HepG2 (cell line): ENCODE measurements around the gene DMBT1. TPM values are rescaled to one million over a fixed set of nuclear protein-coding genes. Genes with fewer than 3 reads are reported as not detected.

Experiments
- AKAP8 ChIP-seq: sonication (generic); formaldehyde crosslinking; IDR thresholded peaks from 2 replicates; pipeline ENCODE4 v1.5.1; 2020; ENCODE audit warnings: mild to moderate bottlenecking, missing genetic modification reagents
- HOXA9 ChIP-seq: sonication (generic); formaldehyde crosslinking; IDR thresholded peaks from 2 replicates; pipeline ENCODE4 v1.8.1; 2022; ENCODE audit warnings: missing genetic modification reagents, mild to moderate bottlenecking, moderate library complexity, borderline replicate concordance
- JUN ChIP-seq: sonication (generic); formaldehyde crosslinking; IDR thresholded peaks from 2 replicates; pipeline ENCODE4 v1.4.0; 2020; ENCODE audit warnings: mild to moderate bottlenecking, missing genetic modification reagents
- MBNL3 ChIP-seq: fragments of 250-450 bp; sonication (Bioruptor Pico); conservative IDR thresholded peaks from 2 replicates; pipeline ENCODE4 v1.8.0; 2022; ENCODE audit warnings: mild to moderate bottlenecking, inconsistent platforms
- MYC ChIP-seq: sonication (generic); formaldehyde crosslinking; IDR thresholded peaks from 2 replicates; pipeline ENCODE4 v1.9.0; 2021; ENCODE audit warnings: missing genetic modification reagents, borderline replicate concordance
- NFKB2 ChIP-seq: sonication (generic); formaldehyde crosslinking; IDR thresholded peaks from 2 replicates; pipeline ENCODE4 v1.4.0; 2020; ENCODE audit warnings: missing genetic modification reagents, borderline replicate concordance
- ONECUT2 ChIP-seq: sonication (generic); formaldehyde crosslinking; IDR thresholded peaks from 2 replicates; pipeline ENCODE4 v1.4.0; 2020; ENCODE audit warnings: missing genetic modification reagents
- SMC3 ChIP-seq: IDR thresholded peaks from 2 replicates; pipeline ENCODE4 v1.6.1; 2011; ENCODE audit warnings: low read length, improper control_type of control experiment
- TP53 ChIP-seq: sonication (generic); formaldehyde crosslinking; conservative IDR thresholded peaks from 2 replicates; pipeline ENCODE4 v1.4.0; 2020; ENCODE audit warnings: missing genetic modification reagents
- ZBED4 ChIP-seq: sonication (generic); formaldehyde crosslinking; IDR thresholded peaks from 2 replicates; pipeline ENCODE4 v1.4.0; 2020; ENCODE audit warnings: missing genetic modification reagents, borderline replicate concordance
- ZFP91 ChIP-seq: sonication (generic); formaldehyde crosslinking; IDR thresholded peaks from 2 replicates; pipeline ENCODE4 v1.9.0; 2022; ENCODE audit warnings: missing genetic modification reagents, mild to moderate bottlenecking, borderline replicate concordance
- ZNF124 ChIP-seq: sonication (generic); formaldehyde crosslinking; IDR thresholded peaks from 2 replicates; pipeline ENCODE4 v1.4.0; 2020; ENCODE audit warnings: missing genetic modification reagents
- ZNF407 ChIP-seq: sonication (generic); formaldehyde crosslinking; IDR thresholded peaks from one replicate; pipeline ENCODE4 v1.5.1; 2020; ENCODE audit warnings: mild to moderate bottlenecking, missing genetic modification reagents; ENCODE audit errors: not compliant biosample characterization
- ZNF776 ChIP-seq: sonication (generic); formaldehyde crosslinking; IDR thresholded peaks from 2 replicates; pipeline ENCODE4 v1.4.0; 2020; ENCODE audit warnings: mild to moderate bottlenecking, missing genetic modification reagents
- ZNF883 ChIP-seq: sonication (generic); formaldehyde crosslinking; IDR thresholded peaks from 2 replicates; pipeline ENCODE4 v1.5.1; 2020; ENCODE audit warnings: mild to moderate bottlenecking, missing genetic modification reagents; ENCODE audit errors: not compliant biosample characterization
- ZSCAN12 ChIP-seq: sonication (generic); formaldehyde crosslinking; IDR thresholded peaks from 2 replicates; pipeline ENCODE4 v1.9.0; 2021; ENCODE audit warnings: mild to moderate bottlenecking, missing genetic modification reagents
- polyA plus RNA-seq, 8 experiments: library from polyadenylated mRNA; depleted of rRNA in 3 of 8; stranded (reverse) in 7 of 8; unstranded in 1 of 8; fragments of >200 nt; fragmentation: Illumina TruSeq in 4 of 8; extraction: Trizol in 4 of 8; gene quantifications; 2 replicates each; pipeline versions ENCODE4 v1.2.1 to v1.2.3, GENCODE V29; 2011 to 2016; ENCODE audit warnings: low read depth in 4 of 8, missing spikeins in 1 of 8, mixed read lengths in 1 of 8; ENCODE audit not compliant: insufficient read depth in 1 of 8
- total RNA-seq, 5 experiments: library from RNA; depleted of rRNA; stranded (reverse); fragments of >200 nt; fragmentation: Illumina TruSeq; extraction: Trizol; gene quantifications; 2 replicates each; pipeline ENCODE4 v1.2.3, GENCODE V29; 2016; ENCODE audit warnings: low read depth in 1 of 5

DMBT1 gene
- total and polyA plus RNA-seq, 2 of the 13 experiments (the other 11 are each of a cell fraction or from before 2014, with no cell fraction given): not detected

GRCh38 chr10:122565766-122566206 lies 5.2 kb downstream of the DMBT1 start (continued):
- TF ChIP-seq ZSCAN12 (CRISPR knock-in tag): no peak
- TF ChIP-seq NFKB2 (CRISPR knock-in tag): no peak
- no peak for TF ChIP-seq ZFP91
- no peak for TF ChIP-seq ZBED4
- TF ChIP-seq JUN (CRISPR knock-in tag): no peak
- TF ChIP-seq ZNF776: no peak
- TF ChIP-seq ZNF124 (CRISPR knock-in tag): no peak
- no peak for TF ChIP-seq ZNF407 (CRISPR knock-in tag)
- TF ChIP-seq ZNF883 (CRISPR knock-in tag): no peak
- TF ChIP-seq ONECUT2: no peak
- no peak for TF ChIP-seq AKAP8 (CRISPR knock-in tag)
- peak; percentile 90 for TF ChIP-seq SMC3
- TF ChIP-seq MBNL3: no peak
- TF ChIP-seq MYC (CRISPR knock-in tag): no peak
- no peak for TF ChIP-seq TP53
- TF ChIP-seq HOXA9 (CRISPR knock-in tag): no peak
